Activated CD4-positive, CD25-positive, alpha-beta regulatory T cell treated with anti-CD3 and anti-CD28 coated beads, Interleukin-2, amount 50 U/mL, for 72 hours (primary cell): ENCODE results near the gene CCNA2.

ENCODE experiments used
- DNase-seq: peaks from one replicate; pipeline ENCODE4 v3.0.0; 2021

Gene CCNA2

GRCh38 chr4:121800961-121801714 lies 22.5 kb downstream of the CCNA2 start, which contains the start of gene EXOSC9:
Gene EXOSC9, plus strand, starts transcription at chr4:121801323. Its CDS starts 102 bp downstream, at chr4:121801425.
- DNase-seq, result peak; percentile 95

- DNase-seq, result no peak
These were observed 23.1 kb downstream of the CCNA2 start for GRCh38 chr4:121800638-121800960.

GRCh38 chr4:121799867-121800501 lies 23.7 kb downstream of the CCNA2 start:
- DNase-seq, result no peak

- DNase-seq, result no peak
These were observed 24.4 kb downstream of the CCNA2 start for GRCh38 chr4:121799208-121799823.

- DNase-seq, result no peak
These were observed 27.4 kb downstream of the CCNA2 start for GRCh38 chr4:121796283-121796682.

GRCh38 chr4:121794505-121795188 lies 29.0 kb downstream of the CCNA2 start:
- DNase-seq, result no peak

- no peak for DNase-seq
These were observed 30.7 kb downstream of the CCNA2 start for GRCh38 chr4:121792966-121793365.

GRCh38 chr4:121791481-121791880 lies 32.2 kb downstream of the CCNA2 start:
- DNase-seq, result no peak

GRCh38 chr4:121790976-121791375 lies 32.7 kb downstream of the CCNA2 start:
- no peak for DNase-seq

GRCh38 chr4:121789960-121790829 lies 33.5 kb downstream of the CCNA2 start:
- no peak for DNase-seq

GRCh38 chr4:121789455-121789854 lies 34.2 kb downstream of the CCNA2 start:
- DNase-seq, result no peak

GRCh38 chr4:121788896-121789295 lies 34.8 kb downstream of the CCNA2 start:
- DNase-seq, result no peak

GRCh38 chr4:121786221-121786620 lies 37.5 kb downstream of the CCNA2 start:
- DNase-seq, result no peak

GRCh38 chr4:121785479-121785878 lies 38.2 kb downstream of the CCNA2 start:
- no peak for DNase-seq

GRCh38 chr4:121784975-121785374 lies 38.7 kb downstream of the CCNA2 start:
- DNase-seq, result no peak

- DNase-seq, result no peak
These were observed 39.3 kb downstream of the CCNA2 start for GRCh38 chr4:121784401-121784800.

- no peak for DNase-seq
These were observed 40.5 kb downstream of the CCNA2 start for GRCh38 chr4:121783210-121783609.

- DNase-seq, result no peak
These were observed 44.6 kb downstream of the CCNA2 start for GRCh38 chr4:121778991-121779628.

- DNase-seq, result no peak
These were observed 46.1 kb downstream of the CCNA2 start for GRCh38 chr4:121777625-121778024.

GRCh38 chr4:121776610-121777401 lies 46.9 kb downstream of the CCNA2 start:
- DNase-seq, result no peak

- no peak for DNase-seq
These were observed 49.8 kb downstream of the CCNA2 start for GRCh38 chr4:121773883-121774282.
